Measurements from ENCODE around the gene SUMF1.
"Not testable (repeated sequence)": the region's sequence is repeated elsewhere in the genome, so short reads cannot be mapped to it uniquely, and the experiment has no call there.

The SUMF1 gene

GRCh38 chr3:4332574-4332973 lies 134.5 kb downstream of the SUMF1 start:
- no peak for DNase-seq

GRCh38 chr3:4332111-4332510 lies 135.0 kb downstream of the SUMF1 start:
- no peak for DNase-seq

GRCh38 chr3:4329806-4330205 lies 137.3 kb downstream of the SUMF1 start:
- not testable (repeated sequence) for DNase-seq

GRCh38 chr3:4326868-4327267 lies 140.2 kb downstream of the SUMF1 start:
- DNase-seq = no peak

GRCh38 chr3:4323246-4324027 lies 143.6 kb downstream of the SUMF1 start:
- DNase-seq = no peak

DNA sequence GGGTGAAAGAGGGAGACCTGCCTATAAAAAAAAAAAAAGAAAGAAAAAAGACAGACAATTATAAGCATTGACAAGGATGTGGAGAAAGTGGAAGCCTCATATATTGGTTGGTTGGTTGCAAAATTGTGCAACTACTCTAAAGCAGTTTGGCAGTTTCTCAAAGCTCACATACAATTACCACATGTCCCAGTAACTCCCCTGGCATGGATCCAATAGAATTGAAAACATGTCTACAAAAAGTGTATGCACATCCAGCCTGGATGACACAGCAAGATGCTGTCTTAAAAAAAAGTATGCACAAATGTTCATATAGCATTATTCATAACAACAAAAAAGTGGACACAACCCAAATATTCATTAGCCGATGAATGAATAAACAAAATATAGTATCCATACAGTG lies 144.4 kb downstream of the SUMF1 start:
- no peak for DNase-seq

DNA sequence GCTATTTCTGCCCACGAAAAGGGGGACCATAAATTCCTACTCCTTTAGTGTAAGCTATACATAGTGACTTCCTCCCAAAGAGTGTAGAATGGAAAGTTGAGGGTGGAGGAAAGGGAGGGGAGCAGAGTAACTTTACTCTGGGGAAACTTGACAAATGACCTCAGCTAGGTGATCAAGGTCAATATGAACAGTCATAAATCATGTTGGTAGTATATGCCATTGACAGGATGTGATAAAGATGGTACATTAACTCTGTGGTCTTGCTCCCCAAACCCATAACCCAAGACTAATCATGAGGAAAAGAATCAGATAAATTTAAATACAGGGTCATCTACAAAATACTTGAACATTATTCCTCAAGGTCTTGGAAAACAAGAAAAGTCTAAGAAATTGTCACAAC lies 145.3 kb downstream of the SUMF1 start:
- no peak for DNase-seq

GRCh38 chr3:4320096-4320911 lies 146.8 kb downstream of the SUMF1 start:
- no peak for DNase-seq

GRCh38 chr3:4314688-4315087 lies 152.4 kb downstream of the SUMF1 start:
- DNase-seq = no peak

DNA sequence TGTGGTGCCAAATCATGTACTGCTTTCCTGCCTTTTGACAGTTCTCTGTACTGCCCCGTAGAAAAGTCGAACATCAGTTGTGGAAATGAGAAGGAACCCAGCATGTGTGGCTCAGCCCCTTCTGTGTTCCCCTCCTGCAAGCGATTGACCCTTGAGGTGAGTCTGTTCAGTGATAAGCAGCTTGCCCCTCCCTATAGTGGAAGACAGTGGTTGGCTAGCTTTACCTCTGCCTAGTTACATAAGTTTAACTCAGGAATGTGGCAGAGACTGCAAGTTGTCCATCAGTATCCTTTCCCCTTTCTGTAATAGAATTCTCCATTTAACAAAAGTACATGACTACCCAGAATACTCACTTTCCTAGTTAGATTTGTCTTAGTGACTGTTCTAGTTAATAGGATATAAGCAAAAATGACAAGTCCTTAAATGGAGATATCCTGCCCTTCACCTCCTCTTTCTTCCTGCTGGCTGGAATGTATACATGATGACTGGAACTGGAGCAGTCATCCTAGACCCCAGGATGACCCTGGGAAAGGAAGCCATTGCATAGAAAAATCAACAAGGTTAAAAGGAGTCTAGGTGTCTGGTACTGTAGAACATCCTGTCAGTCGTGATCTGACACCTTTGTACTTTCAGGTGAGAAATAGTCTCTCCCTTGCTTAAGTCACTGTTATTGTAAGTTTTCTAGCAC lies 153.3 kb downstream of the SUMF1 start:
- DNase-seq = no peak

GRCh38 chr3:4311496-4311895 lies 155.6 kb downstream of the SUMF1 start:
- DNase-seq = no peak
